ENCODE measurements around the gene CST4. TPM values are rescaled to one million over a fixed set of nuclear protein-coding genes. Genes with fewer than 3 reads are reported as not detected.
"Not testable (repeated sequence)": the region's sequence is repeated elsewhere in the genome, so short reads cannot be mapped to it uniquely, and the experiment has no call there.

Gene CST4
- total RNA-seq, 1 donor from 2014 or later: not detected

DNA sequence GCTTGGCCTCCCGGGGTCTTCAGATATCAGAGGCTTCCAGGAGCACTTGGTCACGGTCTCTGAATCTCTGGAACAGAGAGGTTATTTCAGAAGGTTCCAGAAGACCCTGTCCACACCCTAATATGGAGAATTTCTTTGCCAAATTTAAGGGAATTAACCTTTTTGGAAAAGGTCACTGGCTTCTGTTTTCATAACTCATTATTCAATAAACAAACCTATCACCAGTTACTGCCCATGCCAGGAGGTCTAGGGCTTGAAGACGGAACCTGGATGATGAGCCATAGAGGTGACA, 507 bp upstream of the CST4 start:
- intact Hi-C loops (cut with micrococcal nuclease): no loop called here

DNA sequence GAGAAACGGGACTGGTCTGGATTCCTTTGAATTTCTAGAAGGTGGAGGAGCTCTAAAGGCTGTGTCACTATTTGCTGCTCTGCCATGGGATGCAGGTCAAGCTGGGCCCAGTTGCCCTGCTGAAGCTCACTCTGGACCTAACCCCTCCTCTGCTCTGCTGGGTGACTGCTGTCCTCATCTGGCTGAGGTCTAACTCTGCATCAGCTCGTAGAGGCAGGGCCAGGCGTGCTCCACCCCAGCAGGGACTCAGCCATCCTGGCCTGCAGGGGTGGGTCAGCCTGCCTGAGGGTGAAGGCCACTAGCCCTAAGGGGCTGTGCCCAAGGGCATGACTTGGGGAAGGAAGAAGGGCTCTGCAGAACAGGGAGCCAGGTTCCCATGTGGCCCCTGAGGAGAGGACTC, 852 bp downstream of the CST4 start:
- intact Hi-C loops (cut with micrococcal nuclease): no loop called here

DNA sequence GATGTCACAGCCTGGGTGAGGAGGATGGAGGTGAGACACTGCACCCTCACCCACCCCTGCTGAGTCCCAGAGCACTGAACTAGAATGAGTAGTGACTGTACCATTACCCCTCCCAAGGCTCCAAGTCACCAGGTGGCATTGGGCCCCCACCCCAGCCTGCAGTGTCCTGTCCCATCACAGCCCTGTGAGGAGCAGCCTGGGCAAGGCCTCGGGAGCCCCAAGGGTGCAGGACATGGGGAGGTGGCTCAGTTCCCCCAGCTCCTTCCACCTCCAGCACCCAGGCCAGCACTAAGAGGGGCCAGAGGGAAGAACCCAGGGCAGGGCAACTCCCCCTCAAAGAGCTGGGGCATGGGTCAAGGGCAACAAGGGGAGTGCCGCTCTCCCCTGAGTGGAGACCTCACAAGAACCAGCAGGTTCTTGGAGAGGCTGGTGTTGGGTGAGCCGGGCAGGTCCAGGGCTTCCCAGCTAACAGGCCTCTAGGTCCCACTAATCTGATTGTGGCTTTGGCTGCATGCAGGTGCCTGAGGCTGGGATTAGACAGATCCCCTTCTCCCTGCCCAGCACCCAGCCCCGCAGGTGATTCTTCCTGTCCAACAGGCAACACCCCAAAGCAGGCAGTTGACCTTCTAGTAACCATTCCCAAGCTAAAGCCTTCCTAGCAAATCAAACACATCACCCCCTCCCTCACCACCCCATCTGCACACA, 2.6 kb downstream of the CST4 start:
- intact Hi-C loops (cut with micrococcal nuclease): no loop called here

DNA sequence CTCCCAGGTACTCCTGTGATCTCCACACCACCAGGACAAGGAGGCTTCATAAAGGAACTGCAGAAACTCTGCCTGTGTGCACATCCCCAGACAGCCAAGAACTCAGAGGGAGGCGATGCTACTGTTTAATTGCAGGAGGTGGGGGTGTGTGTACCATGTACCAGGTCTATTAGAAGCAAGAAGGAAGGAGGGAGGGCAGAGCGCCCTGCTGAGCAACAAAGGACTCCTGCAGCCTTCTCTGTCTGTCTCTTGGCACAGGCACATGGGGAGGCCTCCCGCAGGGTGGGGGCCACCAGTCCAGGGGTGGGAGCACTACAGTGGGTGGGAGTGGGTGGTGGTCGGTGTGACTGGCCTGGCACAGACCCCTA, 3.3 kb downstream of the CST4 start:
- intact Hi-C loops (cut with micrococcal nuclease): not testable (repeated sequence)

DNA sequence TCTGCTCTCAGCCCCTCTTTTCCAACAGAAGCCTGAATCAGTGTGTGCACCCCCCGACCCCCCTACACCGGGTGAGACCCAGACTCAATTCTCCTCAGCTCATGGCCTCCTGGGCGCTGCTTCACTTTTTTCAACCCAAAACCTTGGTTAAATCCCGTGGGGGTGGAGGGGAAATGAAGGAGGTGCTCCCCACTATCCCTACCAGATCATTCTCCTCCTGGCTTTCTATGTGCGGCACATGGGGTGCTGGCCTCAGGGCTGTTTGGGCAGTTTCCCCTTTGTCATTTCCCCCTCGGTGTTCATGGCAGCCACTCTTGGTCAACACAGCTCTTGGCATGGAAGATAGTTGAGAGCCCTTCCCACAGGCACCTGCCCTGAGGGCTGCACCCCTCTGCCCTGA, 4.6 kb downstream of the CST4 start:
- intact Hi-C loops (cut with micrococcal nuclease): no loop called here

DNA sequence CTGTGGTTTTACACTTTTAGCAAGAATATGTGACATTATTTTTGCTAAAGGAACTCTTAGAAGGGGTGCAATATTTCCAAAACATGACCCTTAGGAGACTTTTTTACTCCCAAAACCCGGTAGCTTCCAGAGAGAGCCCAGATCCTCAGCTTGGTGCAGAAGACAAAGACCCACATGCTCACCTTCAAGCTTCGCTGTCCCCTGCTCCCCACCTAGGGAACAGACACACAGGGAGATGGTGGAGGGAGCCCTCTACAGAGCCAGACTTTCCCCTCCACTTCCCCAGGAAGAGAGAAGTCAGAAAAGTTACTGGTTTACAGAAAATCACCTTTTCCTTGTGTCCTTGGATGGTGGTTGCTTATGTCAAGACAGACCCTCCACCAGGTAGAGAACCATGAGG, 5.0 kb downstream of the CST4 start:
- intact Hi-C loops (cut with micrococcal nuclease): no loop called here

DNA sequence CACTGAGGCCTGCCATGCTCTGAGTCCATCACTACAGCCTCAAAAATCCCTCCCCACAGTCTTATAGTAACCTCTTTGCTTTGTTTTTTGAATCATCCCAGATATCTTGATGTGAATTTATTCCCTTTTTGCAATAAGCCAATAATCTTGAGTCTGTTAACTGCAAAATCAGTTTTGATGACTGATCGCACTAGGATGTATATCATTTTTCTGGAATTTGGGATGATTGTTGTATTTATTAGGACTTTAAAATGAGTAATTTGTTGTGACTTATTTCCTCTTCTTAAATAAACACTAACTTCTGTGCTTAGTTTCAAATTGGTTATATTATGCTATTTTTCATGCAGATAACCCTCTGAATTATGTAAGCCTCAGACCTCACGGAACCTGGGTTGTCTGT, 5.6 kb downstream of the CST4 start:
- intact Hi-C loops (cut with micrococcal nuclease): no loop called here

DNA sequence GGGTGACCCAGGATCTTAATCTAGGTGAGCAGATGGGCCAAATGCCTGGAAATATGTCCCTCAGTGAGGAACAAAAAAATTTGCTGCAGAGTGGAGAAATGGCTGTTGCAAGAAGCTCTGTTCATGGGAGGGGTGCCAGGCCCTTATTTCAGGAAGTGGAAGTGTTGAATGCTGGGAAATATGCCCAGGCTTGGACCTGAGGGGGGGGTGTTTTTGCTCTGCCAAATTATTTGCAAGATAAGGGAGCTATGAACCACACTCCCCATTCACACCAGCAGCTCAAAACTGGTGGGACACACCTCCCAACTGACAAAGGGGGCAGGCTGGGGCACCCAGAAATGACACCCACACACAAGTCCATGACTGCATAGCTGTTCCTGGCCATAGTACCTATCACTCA, 8.7 kb downstream of the CST4 start:
- intact Hi-C loops (cut with micrococcal nuclease): no loop called here

DNA sequence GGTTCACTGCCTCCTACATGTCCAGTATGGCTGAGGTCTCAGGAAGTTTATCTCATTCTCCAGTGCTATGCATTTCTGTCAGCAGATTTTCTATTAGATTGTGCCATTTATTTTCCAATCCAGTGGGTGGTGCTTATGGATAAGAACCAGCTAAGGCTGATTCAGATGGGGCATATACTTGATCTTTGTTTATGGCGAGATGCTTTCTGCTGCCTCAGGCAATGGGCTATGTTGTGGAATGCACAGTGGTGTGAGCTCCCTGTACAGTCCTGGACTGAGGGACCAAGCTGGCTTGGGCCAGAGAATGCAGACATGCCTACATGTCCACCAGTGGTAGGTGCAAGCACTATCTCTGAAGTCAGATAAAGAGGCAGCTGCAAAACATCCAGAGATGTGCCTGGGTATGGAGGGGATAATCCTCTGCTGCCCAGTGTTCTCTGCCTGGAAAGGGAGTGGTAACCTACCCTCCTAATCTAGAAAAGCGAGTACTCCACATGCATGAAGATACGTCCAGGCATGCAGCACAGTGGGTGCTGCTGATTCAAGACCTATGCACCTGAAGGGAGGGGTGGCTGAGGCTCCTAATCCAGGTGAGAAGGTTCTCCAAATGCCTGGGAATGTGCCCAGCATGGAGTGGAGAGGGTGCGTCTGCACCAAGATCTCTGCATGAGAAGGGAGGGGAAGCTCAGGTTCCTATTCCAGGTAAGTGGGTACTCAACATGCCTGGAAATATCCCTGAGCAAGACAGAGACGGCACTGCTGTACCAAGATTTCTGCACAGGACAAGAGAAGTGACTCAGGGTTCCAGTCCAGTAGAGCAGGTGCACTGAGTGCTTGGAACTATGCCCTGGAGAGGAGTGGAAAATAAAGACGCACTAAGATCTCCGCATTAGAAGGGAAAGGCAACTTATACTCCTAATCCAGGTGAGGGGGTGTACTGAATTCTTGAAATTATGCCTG, 9.4 kb downstream of the CST4 start:
- intact Hi-C loops (cut with micrococcal nuclease): no loop called here

DNA sequence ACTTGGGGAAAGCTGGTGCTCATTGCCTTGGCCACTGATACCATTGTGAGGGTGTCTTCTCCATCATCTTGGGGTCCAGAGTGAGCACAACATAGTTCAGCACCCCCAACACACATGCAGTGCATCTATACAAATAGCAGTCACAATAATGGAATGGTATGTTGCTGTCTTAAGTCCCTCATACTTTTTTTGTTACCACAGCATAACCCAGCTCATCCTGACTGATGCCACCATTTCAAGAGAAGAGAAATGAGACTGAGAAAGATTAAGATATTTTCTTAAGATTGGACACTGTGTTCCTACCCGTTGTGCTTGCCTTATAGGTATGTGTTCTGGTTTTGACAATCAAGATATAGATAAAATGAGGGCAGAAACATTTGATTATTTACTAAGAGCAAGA, 15.6 kb downstream of the CST4 start:
- intact Hi-C loops (cut with micrococcal nuclease): no loop called here

DNA sequence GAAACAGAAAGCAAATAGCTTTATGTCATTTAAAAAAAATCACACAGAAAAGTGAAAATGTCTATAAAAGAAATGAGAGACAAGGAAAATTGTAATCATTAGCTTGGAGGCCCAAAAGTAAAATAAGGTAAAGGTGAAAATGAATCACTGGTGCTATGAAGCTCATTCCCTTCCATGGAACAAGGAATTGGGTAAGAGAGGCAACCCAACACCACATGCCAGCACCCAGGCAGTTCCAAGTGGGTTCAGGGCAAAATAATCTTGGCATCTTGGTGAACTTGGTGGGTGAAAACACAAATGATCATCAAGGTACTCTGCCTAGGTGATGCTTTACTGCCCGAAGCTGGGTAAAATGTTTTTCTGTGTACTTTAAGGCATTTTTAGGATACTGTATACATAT, 16.7 kb downstream of the CST4 start:
- intact Hi-C loops (cut with micrococcal nuclease): no loop called here

DNA sequence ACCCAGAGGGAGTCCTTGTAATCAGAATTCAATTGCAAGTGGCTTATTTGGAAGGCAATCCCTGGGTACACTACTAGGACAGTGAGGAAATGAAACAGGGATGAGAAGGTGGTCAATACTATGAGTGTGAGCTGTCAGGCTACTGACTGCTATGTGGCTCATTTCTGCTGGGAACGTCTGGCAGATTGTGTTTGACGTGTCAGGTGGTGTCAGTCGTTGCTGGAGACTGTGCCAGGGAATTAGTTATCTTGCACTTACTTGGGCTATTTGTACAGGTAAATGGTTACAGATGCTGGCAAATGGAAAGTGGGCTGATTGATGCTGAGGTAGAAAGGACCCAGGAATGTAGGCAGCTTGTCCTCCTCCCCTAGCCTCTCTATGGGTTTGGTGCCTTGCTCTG, 17.4 kb downstream of the CST4 start:
- intact Hi-C loops (cut with micrococcal nuclease): no loop called here

DNA sequence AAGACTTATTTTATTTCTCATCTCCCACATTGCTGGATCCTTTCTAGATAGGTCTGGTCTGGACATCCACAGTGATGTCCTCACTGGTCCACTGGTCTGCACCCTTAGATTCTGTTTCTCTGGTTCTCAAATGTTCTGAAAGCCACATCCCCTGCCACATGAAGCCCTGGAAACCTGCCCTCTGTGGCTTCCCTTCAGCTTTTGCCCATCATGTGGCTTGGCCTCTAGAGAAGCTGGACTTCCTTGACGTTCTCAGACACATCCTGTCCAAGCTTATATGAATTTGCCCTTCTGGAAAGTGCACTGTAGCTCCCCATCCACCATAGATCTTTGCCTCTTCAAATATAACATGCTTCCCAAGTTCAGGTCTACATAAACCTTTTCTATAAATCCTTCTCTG, 18.5 kb downstream of the CST4 start:
- intact Hi-C loops (cut with micrococcal nuclease): no loop called here

DNA sequence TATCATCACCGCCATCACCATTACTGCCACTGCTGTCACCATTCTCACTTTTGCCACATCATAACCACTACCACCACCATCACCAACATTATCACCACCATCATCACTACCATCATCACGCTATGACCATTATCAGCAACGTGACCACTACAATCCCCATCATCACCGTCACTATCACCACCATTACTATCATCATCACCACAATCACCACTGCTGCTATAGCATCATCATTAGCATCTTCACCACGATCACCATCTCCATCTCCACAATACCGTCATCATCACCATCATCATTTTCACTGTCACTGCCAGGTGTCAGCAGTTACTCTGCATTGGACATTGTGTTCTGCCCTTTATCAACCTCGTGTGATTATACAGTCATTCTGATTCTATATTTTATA, 19.0 kb downstream of the CST4 start:
- intact Hi-C loops (cut with micrococcal nuclease): no loop called here

DNA sequence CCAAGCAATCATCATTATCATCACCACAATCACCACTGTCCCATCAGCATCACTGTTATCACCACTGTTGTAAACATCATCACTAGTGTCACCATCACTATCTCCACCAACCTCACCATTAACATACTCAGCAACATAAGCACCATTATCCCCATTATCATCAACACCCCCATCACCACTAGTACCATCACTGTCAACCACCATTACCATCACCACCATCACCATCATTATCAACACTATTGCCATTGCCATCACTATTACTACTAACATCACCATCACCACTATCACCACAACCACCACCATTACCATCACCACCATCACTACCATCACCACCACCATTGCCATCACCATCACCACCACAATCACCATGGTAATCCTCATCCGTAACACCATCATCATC, 19.5 kb downstream of the CST4 start:
- intact Hi-C loops (cut with micrococcal nuclease): no loop called here

DNA sequence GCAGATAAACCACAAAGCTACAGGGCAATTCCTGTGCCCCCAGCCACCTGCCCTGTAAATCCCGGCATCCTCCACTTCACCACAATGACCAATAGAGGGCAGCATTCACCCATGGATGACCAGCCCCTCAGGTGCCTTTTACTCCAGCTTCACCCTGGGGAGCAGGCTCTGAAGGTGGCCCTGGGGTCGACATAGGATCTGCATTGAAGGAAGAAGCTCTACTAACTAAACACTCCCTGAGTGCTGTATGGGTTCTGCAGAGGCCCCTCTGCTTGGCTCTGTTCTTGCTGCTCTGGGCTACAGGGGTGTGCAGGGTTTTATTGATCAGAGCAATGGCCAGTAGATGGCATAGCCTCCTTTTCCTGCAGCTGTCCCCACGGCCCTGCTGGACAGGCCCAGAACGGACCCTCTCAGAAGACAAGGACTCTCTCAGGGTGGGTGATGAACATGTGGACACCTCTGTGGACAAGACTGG, 20.3 kb downstream of the CST4 start:
- intact Hi-C loops (cut with micrococcal nuclease): no loop called here

DNA sequence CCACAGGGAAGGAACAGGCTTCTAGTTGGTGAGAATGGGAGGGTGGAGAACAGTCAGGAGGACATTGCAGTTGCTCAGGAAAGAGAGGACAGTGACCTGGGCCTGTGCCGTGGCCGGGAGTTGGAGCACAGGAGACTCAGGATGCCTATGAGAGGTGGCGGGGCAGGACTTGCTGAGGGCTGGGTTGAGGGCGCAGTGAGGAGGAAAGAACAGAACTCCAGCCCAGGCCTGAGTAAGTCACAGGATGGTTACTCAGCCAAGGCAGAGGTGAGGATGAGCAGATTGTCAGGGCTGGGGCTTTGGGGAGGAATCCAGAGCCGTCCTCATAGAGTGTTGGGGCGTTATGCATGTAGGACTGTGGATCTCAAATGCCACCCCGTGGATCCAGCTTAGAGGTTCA, 21.2 kb downstream of the CST4 start:
- intact Hi-C loops (cut with micrococcal nuclease): no loop called here

DNA sequence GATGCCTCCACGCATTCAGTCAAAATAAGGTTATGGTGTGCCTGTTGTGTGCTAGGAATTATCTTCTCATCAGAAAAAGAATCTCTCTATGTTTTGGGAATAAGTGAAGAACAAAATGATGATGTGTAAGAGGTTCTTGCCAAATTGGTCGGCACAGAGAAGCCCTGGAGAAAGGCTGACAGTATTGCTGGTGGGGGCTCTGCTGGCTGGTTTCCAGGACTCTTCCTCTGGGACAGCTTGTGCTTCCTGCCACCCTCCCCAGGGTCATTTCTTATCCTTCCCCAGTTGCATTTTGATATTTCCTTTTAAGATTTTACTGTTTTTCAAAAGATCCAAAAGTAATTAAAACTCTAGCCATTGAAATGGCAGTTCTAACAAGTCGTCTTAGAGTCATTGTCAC, 22.1 kb downstream of the CST4 start:
- intact Hi-C loops (cut with micrococcal nuclease): no loop called here

DNA sequence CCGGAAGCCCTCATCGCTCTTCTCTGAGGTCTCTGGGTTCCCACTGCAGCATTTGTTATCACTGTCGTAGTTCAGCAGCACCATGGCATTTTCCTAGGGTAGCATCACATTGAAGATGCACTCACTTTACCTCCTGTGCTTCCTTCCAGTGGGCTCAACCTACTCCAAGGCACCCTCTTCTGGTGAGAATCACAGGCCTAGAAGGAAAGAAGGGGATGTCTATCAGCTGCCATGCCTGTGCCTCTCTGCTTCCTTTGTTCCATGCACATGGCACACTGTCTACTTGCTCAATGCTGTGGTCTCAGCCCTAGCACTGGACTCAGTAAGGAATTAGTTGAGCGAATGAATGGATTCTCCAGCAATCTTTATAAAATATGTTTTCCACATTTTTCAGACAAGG, 22.6 kb downstream of the CST4 start:
- intact Hi-C loops (cut with micrococcal nuclease): no loop called here

DNA sequence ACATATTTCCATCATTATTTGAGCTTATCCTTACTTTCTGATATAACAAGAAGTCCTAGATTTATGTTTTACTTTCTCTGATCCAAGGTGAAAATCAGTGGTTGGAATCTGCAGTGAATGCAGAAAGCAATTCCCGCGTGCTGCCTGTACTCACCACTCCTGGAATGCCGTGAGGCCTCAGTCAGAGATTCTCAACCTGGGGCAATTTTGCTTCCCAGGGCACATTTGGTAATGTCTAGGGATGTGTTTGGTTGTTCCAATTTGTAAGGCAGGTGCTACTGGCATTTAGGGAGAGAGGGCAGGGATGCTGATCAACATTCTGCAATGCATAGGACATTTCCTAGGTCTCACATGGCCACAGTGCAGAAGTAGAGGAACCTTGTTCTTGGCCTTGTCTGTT, 23.9 kb downstream of the CST4 start:
- intact Hi-C loops (cut with micrococcal nuclease): no loop called here

DNA sequence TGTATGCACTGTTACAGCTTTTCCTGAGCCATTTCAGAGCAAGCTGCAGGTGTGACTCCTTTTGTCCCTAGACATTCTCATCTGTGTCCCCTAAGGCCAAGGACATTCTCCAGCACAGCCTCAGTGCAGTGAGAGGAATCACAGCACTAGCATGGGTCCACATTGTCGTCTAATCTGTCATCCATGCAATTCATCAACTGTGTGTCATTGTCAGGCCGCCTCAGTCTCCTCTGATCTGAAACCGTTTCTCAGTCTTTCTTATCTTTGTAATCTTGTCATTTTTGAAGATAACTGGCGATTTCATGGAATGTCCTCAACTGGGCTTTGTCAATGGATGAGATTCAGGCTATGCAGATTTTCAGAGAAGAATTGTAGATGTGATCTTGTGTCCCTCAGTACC, 24.8 kb downstream of the CST4 start:
- intact Hi-C loops (cut with micrococcal nuclease): not testable (repeated sequence)

DNA sequence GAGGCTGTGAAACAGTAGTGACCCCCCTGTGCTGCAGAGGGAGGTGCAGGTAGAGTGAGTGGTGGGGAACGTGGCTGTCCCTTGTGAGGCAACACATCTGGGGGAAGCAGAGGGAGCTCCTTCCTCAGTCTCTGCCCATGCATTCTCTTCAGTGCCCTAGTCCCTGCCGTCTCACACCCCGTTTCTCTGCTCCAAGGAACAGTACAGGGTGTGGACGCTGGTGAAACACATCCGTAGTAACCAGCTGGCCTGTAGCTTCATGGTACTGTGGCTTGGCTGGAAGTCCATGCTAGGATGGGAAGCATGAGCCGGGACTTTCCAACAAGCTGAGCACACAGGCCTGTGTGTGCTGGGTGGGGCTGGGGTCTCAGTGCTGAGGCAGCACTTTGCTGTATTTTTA, 25.7 kb downstream of the CST4 start:
- intact Hi-C loops (cut with micrococcal nuclease): no loop called here

DNA sequence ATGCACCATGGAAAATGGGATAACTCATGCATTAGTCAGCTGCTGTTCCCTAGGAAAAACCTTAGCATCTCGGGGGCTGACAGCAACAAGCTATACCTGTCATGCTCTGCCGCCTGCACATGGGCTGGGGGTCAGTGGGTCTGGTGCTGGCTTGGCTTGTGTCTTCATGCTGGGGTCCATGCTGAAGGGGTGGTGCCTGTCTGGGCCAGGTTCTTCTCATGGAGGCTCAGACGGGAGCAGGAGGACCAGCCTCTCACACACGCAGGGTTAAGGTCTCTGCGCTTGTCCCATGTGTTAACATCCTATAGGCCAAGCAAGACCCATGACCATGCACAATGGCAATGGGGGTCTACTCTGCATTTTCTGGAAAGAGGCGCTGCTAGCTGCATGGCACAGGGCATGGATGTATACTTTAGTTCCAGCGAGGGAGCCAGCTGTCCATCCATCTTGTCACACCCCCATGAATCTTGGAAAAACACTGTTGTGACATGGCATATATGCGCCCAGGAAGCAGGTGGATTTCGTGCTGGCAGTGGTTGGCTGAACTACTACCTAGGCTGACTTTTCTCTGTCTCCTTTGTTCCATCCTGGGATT, 26.5 kb downstream of the CST4 start:
- intact Hi-C loops (cut with micrococcal nuclease): no loop called here

All from T-helper 2 cell treated with Interferon-gamma antibody and Interleukin-4, amounts not matched to agents 100 ng/mL and 5 ng/mL, for 36 hours (primary cell).